GM23338 (cell line): ENCODE measurements around the gene ARHGEF16. TPM values are rescaled to one million over a fixed set of nuclear protein-coding genes. Genes with fewer than 3 reads are reported as not detected.

ENCODE experiments used
- ATAC-seq: fragments of 200-7000 bp; cut with Tn5 transposase; 3 replicates; pipeline ENCODE4 v1.9.1; 2020
- DNase-seq: peaks from one replicate; pipeline ENCODE4 v3.0.0-alpha.2; 2015; ENCODE audit warnings: low spot score
- H2AFZ ChIP-seq: fragments of 200-600 bp; sonication (generic); 2 replicates; pipeline ENCODE4 v1.8.0; 2016; ENCODE audit warnings: antibody characterized with exemption, mild to moderate bottlenecking, moderate library complexity
- H3F3A ChIP-seq: fragments of 200-600 bp; sonication (generic); replicated peaks from 2 replicates; pipeline ENCODE4 v1.8.0; 2017; ENCODE audit warnings: antibody characterized with exemption, mixed run types, low read depth
- H3K27ac ChIP-seq: fragments of 200-600 bp; sonication (generic); 2 replicates; pipeline ENCODE4 v1.6.1; 2016; ENCODE audit warnings: low read depth
- H3K27me3 ChIP-seq: fragments of 200-600 bp; sonication (generic); 2 replicates; pipeline ENCODE4 v1.8.0; 2016; ENCODE audit warnings: mild to moderate bottlenecking, mixed run types, moderate library complexity; ENCODE audit not compliant: insufficient read depth
- H3K36me3 ChIP-seq: fragments of 200-600 bp; sonication (generic); 2 replicates; pipeline ENCODE4 v1.8.0; 2016; ENCODE audit warnings: mild to moderate bottlenecking; ENCODE audit not compliant: insufficient read depth
- H3K4me1 ChIP-seq: fragments of 200-600 bp; sonication (generic); 2 replicates; pipeline ENCODE4 v1.8.0; 2016; ENCODE audit warnings: mild to moderate bottlenecking, moderate library complexity; ENCODE audit not compliant: insufficient read depth
- H3K4me2 ChIP-seq: fragments of 200-600 bp; sonication (generic); 2 replicates; pipeline ENCODE4 v1.7.1; 2017; ENCODE audit warnings: mixed run types
- H3K4me3 ChIP-seq: fragments of 200-600 bp; sonication (generic); 2 replicates; pipeline ENCODE4 v1.6.1; 2016; ENCODE audit warnings: mixed run types
- H3K79me2 ChIP-seq: fragments of 200-600 bp; sonication (generic); replicated peaks from 2 replicates; pipeline ENCODE4 v1.8.0; 2017; ENCODE audit warnings: mild to moderate bottlenecking; ENCODE audit not compliant: insufficient read depth
- H3K9me2 ChIP-seq: fragments of 200-600 bp; sonication (generic); 2 replicates; pipeline ENCODE4 v1.8.0; 2017; ENCODE audit not compliant: insufficient read depth
- H4K20me1 ChIP-seq: fragments of 200-600 bp; sonication (generic); replicated peaks from 2 replicates; pipeline ENCODE4 v1.8.0; 2017; ENCODE audit warnings: mild to moderate bottlenecking; ENCODE audit not compliant: insufficient read depth
- H3K27ac Mint-ChIP-seq: 2 replicates; pipeline ENCODE4 v1.8.0; 2020; ENCODE audit warnings: inconsistent platforms, mild to moderate bottlenecking, moderate library complexity, mixed read lengths
- H3K27me3 Mint-ChIP-seq: 3 replicates; pipeline ENCODE4 v1.8.0; 2022; ENCODE audit warnings: low read depth, mild to moderate bottlenecking, moderate library complexity, mixed read lengths, inconsistent platforms; ENCODE audit not compliant: insufficient read depth, poor library complexity
- H3K36me3 Mint-ChIP-seq: 3 replicates; pipeline ENCODE4 v1.8.0; 2021; ENCODE audit warnings: low read depth, mild to moderate bottlenecking, inconsistent platforms, moderate library complexity, mixed read lengths
- H3K4me1 Mint-ChIP-seq: 3 replicates; pipeline ENCODE4 v1.8.0; 2020; ENCODE audit warnings: mild to moderate bottlenecking, inconsistent platforms, mixed read lengths
- H3K4me3 Mint-ChIP-seq: 3 replicates; pipeline ENCODE4 v1.8.0; 2021; ENCODE audit warnings: moderate library complexity, mild to moderate bottlenecking, inconsistent platforms, mixed read lengths
- H3K9me3 Mint-ChIP-seq: 3 replicates; pipeline ENCODE4 v1.8.0; 2020; ENCODE audit warnings: moderate library complexity, mild to moderate bottlenecking, inconsistent platforms, mixed read lengths
- CREB1 ChIP-seq: fragments of 250-450 bp; sonication (Bioruptor Pico); IDR thresholded peaks from 2 replicates; pipeline ENCODE4 v1.5.0; 2020; ENCODE audit warnings: low read depth, mild to moderate bottlenecking, moderate library complexity
- CTCF ChIP-seq, 2 experiments: fragments of 200-600 bp in 1 of 2; sonication (generic) in 1 of 2; conservative IDR thresholded peaks; 2 replicates each; pipeline versions ENCODE4 v1.5.1 to v1.6.1; 2016 to 2017; ENCODE audit warnings: antibody characterized with exemption in 2 of 2, low read depth in 2 of 2, mild to moderate bottlenecking in 2 of 2, moderate library complexity in 1 of 2
- ETS1 ChIP-seq: IDR thresholded peaks from 2 replicates; pipeline ENCODE4 v1.6.1; 2016; ENCODE audit warnings: antibody characterized with exemption
- EZH2 ChIP-seq: fragments of 200-600 bp; sonication (generic); IDR thresholded peaks from one replicate; pipeline ENCODE4 v1.8.0; 2017; ENCODE audit warnings: antibody characterized with exemption, mild to moderate bottlenecking, low read depth; ENCODE audit not compliant: unreplicated experiment
- EZH2phosphoT487 ChIP-seq: fragments of 200-600 bp; sonication (generic); IDR thresholded peaks from one replicate; pipeline ENCODE4 v1.8.1; 2018; ENCODE audit warnings: antibody characterized with exemption; ENCODE audit not compliant: unreplicated experiment
- JUNB ChIP-seq: IDR thresholded peaks from one replicate; pipeline ENCODE4 v1.6.1; 2016; ENCODE audit warnings: antibody characterized with exemption; ENCODE audit not compliant: unreplicated experiment
- NANOG ChIP-seq: IDR thresholded peaks from 2 replicates; pipeline ENCODE4 v1.6.1; 2016; ENCODE audit warnings: antibody characterized with exemption, borderline replicate concordance
- POLR2AphosphoS5 ChIP-seq: IDR thresholded peaks from 2 replicates; pipeline ENCODE4 v1.6.1; 2016; ENCODE audit warnings: antibody characterized with exemption, low read depth
- REST ChIP-seq: IDR thresholded peaks from one replicate; pipeline ENCODE4 v1.6.1; 2018; ENCODE audit warnings: antibody characterized with exemption; ENCODE audit not compliant: unreplicated experiment
- polyA plus RNA-seq: library from polyadenylated mRNA; unstranded; fragments of >200 nt; fragmentation: Nextera tagmentation; extraction: Ambion mirVana; gene quantifications from 2 replicates; pipeline ENCODE4 v1.2.1, GENCODE V29; 2016
- total RNA-seq: library from RNA; depleted of rRNA; stranded (reverse); fragments of >200 nt; shearing (Covaris generic); gene quantifications from 2 replicates; pipeline ENCODE4 v1.2.3, GENCODE V29; 2014

Gene ARHGEF16
- total and polyA plus RNA-seq, 2 experiments from 2014 or later = 12.2 to 29.3 TPM

- TF ChIP-seq REST (no peak), EZH2phosphoT487 (no peak), JUNB (no peak), POLR2AphosphoS5 (no peak), ETS1 (no peak), CTCF (conservative IDR thresholded peaks at IDR 0.05; ENCODE audit: low read depth in 2 of 2) (no peak), EZH2 (no peak)
These were observed 27.4 kb upstream of the ARHGEF16 start (continued) for GRCh38 chr1:3426956-3427535.

- H3K36me3 Mint-ChIP-seq = no peaks in the 10 kb centered on the region
- no peaks in the 10 kb centered on the region for H3F3A ChIP-seq
- no peaks in the 10 kb centered on the region for H3K9me2 ChIP-seq
- H4K20me1 ChIP-seq = no peaks in the 10 kb centered on the region
- H2AFZ ChIP-seq = no peak overlapping the region
- no peaks in the 10 kb centered on the region for H3K4me1 ChIP-seq
- TF ChIP-seq NANOG (no peak), CTCF (conservative IDR thresholded peaks at IDR 0.05; ENCODE audit: low read depth in 2 of 2) (no peak), CREB1 (no peak), REST (no peak)
- H3K4me2 ChIP-seq = no peak overlapping the region
- H3K27ac Mint-ChIP-seq = no peak overlapping the region
- H3K4me3 Mint-ChIP-seq = no peak overlapping the region
- H3K4me3 ChIP-seq = no peak overlapping the region
- no peaks in the 10 kb centered on the region for H3K27me3 ChIP-seq
- ATAC-seq (no peak), DNase-seq (no peak)
- H3K9me3 Mint-ChIP-seq = no peaks in the 10 kb centered on the region
- H3K36me3 ChIP-seq = no peaks in the 10 kb centered on the region
- peaks cover 8% of the 10 kb centered on the region; the same call in 2 of the 3 replicates for H3K4me1 Mint-ChIP-seq
- H3K27me3 Mint-ChIP-seq = peaks cover 7% of the 10 kb centered on the region
- H3K79me2 ChIP-seq = no peaks in the 10 kb centered on the region
- H3K27ac ChIP-seq = no peak overlapping the region
These were observed 26.5 kb upstream of the ARHGEF16 start for GRCh38 chr1:3427711-3428704.
